ENCODE results near the gene FIGLA.

Gene FIGLA

GRCh38 chr2:70771446-70771845, 19.0 kb downstream of the FIGLA start:
- H3K36me3 ChIP-seq (ENCODE audit: control insufficient read depth, insufficient read depth, low read length, severe bottlenecking) = no peaks in the 10 kb centered on the region
- H3K9ac ChIP-seq (ENCODE audit: low read length) = no peak overlapping the region
- peaks cover 74% of the 10 kb centered on the region for H3K27me3 ChIP-seq (replicated peaks; ENCODE audit: control insufficient read depth, insufficient read depth, low read length)
- H3K9me3 ChIP-seq (ENCODE audit: control insufficient read depth, low read length) = no peaks in the 10 kb centered on the region
- peaks cover 5% of the 10 kb centered on the region for H3K4me1 ChIP-seq (ENCODE audit: control insufficient read depth, insufficient read depth, low read length)
- no peak overlapping the region for H3K4me3 ChIP-seq (ENCODE audit: low read length)
- no peak for DNase-seq (ENCODE audit: low read depth)

DNA sequence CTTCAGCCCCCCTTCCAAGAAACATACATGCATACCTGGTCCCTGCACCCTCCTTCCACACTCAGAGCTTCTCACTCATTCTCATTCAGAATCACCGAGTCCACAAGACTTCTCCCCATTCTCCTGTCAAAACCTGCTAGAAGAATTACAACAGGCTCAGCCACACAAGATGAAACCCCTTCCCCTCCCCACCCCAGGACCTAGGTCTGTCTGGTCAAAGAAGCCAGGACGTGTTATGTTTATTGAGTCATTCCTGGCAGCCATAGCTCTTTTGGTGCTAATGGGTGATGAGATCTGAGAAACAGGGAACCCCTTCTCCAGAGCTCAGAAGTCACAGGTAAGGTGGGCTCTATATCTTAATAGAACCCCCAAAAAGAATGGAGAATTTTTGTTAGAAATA, 21.0 kb downstream of the FIGLA start:
- Histone ChIP-seq H3K9me3 (ENCODE audit: control insufficient read depth, low read length) (no peaks in the 10 kb centered on the region), H3K4me1 (ENCODE audit: control insufficient read depth, insufficient read depth, low read length) (peaks cover 5% of the 10 kb centered on the region), H3K4me3 (ENCODE audit: low read length) (no peak overlapping the region), H3K9ac (ENCODE audit: low read length) (no peak overlapping the region), H3K36me3 (ENCODE audit: control insufficient read depth, insufficient read depth, low read length, severe bottlenecking) (no peaks in the 10 kb centered on the region), H3K27me3 (replicated peaks; ENCODE audit: control insufficient read depth, insufficient read depth, low read length) (peaks cover 81% of the 10 kb centered on the region)
- no peak for DNase-seq (ENCODE audit: low read depth)

DNA sequence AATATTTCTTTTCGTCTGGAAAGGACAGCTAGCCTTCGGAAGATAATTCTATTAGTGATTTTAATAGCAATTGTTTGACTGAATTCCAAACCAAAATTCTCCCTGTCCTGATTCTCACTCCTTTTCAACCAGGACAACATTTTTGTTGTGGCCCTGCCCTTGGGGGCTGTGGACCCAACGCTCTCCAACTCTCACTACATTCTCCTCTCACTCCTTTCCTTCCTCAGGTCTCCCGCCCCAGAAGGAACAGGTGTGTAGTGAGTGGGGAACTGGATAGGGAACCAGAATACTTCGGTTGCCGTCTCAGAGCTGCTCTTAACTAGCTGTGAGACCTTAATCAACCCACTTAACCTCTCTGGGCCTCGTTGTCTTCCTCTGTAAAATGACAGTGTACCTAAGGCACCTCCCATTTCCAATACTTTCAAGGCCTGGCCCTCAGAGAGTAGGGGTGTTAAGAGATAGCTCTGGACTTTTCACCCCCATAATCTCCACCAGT, 21.8 kb downstream of the FIGLA start:
- peaks cover 77% of the 10 kb centered on the region for H3K27me3 ChIP-seq (replicated peaks; ENCODE audit: control insufficient read depth, insufficient read depth, low read length)
- H3K9ac ChIP-seq (ENCODE audit: low read length) = no peak overlapping the region
- DNase-seq (ENCODE audit: low read depth) = no peak
- H3K4me3 ChIP-seq (ENCODE audit: low read length) = no peak overlapping the region
- H3K9me3 ChIP-seq (ENCODE audit: control insufficient read depth, low read length) = no peaks in the 10 kb centered on the region
- H3K36me3 ChIP-seq (ENCODE audit: control insufficient read depth, insufficient read depth, low read length, severe bottlenecking) = no peaks in the 10 kb centered on the region
- peaks cover 5% of the 10 kb centered on the region for H3K4me1 ChIP-seq (ENCODE audit: control insufficient read depth, insufficient read depth, low read length)

DNA sequence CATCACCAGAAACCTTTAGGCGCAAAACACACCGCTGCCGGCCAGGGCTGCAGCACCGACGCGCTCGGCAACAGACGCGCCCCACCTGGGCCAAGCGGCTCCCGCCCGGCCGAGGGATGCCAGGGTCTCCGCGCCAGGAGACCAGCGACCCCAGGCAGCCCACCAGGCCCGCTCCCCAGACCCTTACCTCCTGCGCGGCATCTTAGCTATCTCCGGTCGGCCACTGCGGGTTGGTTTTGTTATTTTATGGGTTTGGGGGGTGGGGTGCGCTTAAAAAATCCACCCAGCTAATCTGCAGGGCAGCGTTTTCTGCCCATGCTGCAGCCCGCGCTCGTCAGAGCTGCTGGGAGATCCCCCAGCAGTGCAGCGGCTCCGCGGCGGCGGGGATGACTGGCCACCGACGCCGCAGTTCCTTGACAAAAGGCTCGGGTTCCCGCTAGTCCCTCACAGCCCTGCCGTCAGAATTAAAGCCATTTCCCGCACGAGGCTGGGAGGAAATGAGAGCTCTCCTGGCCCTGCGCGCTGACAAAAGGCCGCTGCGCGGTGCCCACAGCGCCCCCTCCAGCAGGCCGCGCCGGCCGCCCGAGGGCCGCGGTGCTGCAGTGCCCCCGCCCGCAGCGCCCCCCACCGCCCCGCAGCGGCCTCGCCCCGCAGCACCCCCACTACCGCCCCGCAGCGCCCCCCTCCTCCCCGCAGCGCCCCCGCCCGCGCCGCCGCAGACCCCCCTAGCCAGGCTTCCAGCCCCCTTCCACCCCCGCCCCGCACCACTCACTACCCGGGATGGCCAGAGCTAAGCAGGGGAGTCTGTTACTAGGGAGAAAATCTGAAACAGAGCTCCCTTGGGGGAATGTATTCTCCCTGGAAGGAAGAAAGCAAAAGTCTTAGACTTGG, 22.5 kb downstream of the FIGLA start, which contains the start of gene ADD2:
TSS of gene ADD2 (minus strand) at position 502 of the 891 bp plus-strand sequence. CDS start 61,792 bp downstream, outside the sequence.
- Histone ChIP-seq H3K27me3 (replicated peaks; ENCODE audit: control insufficient read depth, insufficient read depth, low read length) (peaks cover 72% of the 10 kb centered on the region), H3K4me3 (ENCODE audit: low read length) (peak within 1 kb of the TSS; percentile 69), H3K9me3 (ENCODE audit: control insufficient read depth, low read length) (no peaks in the 10 kb centered on the region), H3K9ac (ENCODE audit: low read length) (no peak within 1 kb of the TSS), H3K4me1 (ENCODE audit: control insufficient read depth, insufficient read depth, low read length) (peaks cover 5% of the 10 kb centered on the region), H3K36me3 (ENCODE audit: control insufficient read depth, insufficient read depth, low read length, severe bottlenecking) (no peaks in the 10 kb centered on the region)
- DNase-seq (ENCODE audit: low read depth) = peak; percentile 24

DNA sequence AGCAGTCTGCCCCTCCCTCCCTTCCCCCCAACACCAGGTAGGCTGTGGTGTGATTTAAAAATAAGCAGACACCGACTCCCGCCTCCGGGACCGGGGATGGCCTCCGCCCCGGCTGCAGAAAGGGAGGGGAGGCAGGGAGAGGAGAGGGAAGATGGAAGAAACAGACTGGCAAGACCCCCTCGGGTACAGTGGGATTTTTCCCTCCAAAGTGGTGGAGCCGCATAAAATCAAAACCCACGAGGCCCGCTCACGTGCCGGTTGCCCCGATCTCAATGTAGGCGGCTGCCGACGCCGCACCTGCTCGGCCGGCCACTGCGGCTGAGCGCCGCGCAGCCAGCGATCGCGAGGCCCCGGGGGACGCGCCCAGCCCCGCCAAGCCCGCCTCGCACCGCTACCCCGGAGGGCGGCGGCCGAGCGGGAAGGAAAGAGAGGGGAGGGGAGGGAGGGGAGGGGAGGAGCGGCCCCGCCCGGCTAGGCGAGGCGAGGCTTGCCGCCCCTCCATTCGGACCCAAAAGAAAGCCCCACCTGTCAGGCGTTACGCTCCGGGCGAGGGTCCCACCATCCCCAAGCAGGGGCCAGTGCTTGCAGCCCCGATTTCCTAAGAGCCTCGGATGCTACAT, 23.3 kb downstream of the FIGLA start:
- Histone ChIP-seq H3K9ac (ENCODE audit: low read length) (no peak overlapping the region), H3K9me3 (ENCODE audit: control insufficient read depth, low read length) (no peaks in the 10 kb centered on the region), H3K27me3 (replicated peaks; ENCODE audit: control insufficient read depth, insufficient read depth, low read length) (peaks cover 66% of the 10 kb centered on the region), H3K4me3 (ENCODE audit: low read length) (peak overlapping the region; percentile 69), H3K36me3 (ENCODE audit: control insufficient read depth, insufficient read depth, low read length, severe bottlenecking) (no peaks in the 10 kb centered on the region), H3K4me1 (ENCODE audit: control insufficient read depth, insufficient read depth, low read length) (peaks cover 5% of the 10 kb centered on the region)
- DNase-seq (ENCODE audit: low read depth) = no peak

DNA sequence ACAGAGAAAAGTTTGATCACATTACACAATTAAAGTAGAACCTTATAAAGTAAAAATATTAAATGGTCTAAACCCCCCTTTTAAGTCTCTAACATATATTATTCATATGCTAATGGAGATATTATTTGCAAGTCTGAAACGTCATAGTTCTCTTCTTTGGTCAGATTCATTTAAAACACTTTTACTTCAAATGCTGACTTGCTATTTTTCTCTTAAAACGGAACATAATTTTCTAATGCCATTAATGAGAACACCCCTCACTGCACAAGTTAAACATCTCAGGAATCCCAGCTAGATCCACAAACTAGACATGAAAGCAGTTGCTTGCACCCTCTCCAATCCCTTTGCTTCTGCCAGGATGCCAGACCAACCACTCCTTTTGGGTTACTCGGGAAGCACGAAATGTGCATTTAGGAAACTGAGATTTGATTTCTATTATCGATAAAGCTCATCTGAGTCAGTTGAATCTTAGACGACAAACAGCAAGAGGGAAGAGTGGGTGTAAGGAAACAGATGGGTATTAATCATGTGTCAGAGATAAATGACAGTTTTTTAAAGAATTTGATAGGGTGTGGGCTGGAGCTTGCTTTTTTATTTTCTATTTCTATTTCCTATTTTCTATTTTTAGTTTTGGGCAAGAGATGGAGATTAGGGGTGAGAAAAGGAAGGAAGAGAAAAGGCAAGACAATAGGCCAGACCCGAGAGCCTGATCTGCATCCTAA, 23.9 kb downstream of the FIGLA start:
- Histone ChIP-seq H3K27me3 (replicated peaks; ENCODE audit: control insufficient read depth, insufficient read depth, low read length) (peaks cover 59% of the 10 kb centered on the region), H3K4me1 (ENCODE audit: control insufficient read depth, insufficient read depth, low read length) (peaks cover 5% of the 10 kb centered on the region), H3K4me3 (ENCODE audit: low read length) (peak overlapping the region; percentile 41), H3K36me3 (ENCODE audit: control insufficient read depth, insufficient read depth, low read length, severe bottlenecking) (no peaks in the 10 kb centered on the region), H3K9me3 (ENCODE audit: control insufficient read depth, low read length) (no peaks in the 10 kb centered on the region), H3K9ac (ENCODE audit: low read length) (no peak overlapping the region)
- no peak for DNase-seq (ENCODE audit: low read depth)

GRCh38 chr2:70765507-70765906, 24.9 kb downstream of the FIGLA start:
- H3K36me3 ChIP-seq (ENCODE audit: control insufficient read depth, insufficient read depth, low read length, severe bottlenecking) = no peaks in the 10 kb centered on the region
- H3K4me3 ChIP-seq (ENCODE audit: low read length) = no peak overlapping the region
- no peaks in the 10 kb centered on the region for H3K9me3 ChIP-seq (ENCODE audit: control insufficient read depth, low read length)
- peaks cover 54% of the 10 kb centered on the region for H3K27me3 ChIP-seq (replicated peaks; ENCODE audit: control insufficient read depth, insufficient read depth, low read length)
- DNase-seq (ENCODE audit: low read depth) = no peak
- no peak overlapping the region for H3K9ac ChIP-seq (ENCODE audit: low read length)
- H3K4me1 ChIP-seq (ENCODE audit: control insufficient read depth, insufficient read depth, low read length) = peaks cover 5% of the 10 kb centered on the region

- H3K36me3 ChIP-seq (ENCODE audit: control insufficient read depth, insufficient read depth, low read length, severe bottlenecking) = no peaks in the 10 kb centered on the region
- H3K4me3 ChIP-seq (ENCODE audit: low read length) = no peak overlapping the region
- DNase-seq (ENCODE audit: low read depth) = no peak
- H3K4me1 ChIP-seq (ENCODE audit: control insufficient read depth, insufficient read depth, low read length) = no peaks in the 10 kb centered on the region
- H3K9me3 ChIP-seq (ENCODE audit: control insufficient read depth, low read length) = no peaks in the 10 kb centered on the region
- H3K27me3 ChIP-seq (replicated peaks; ENCODE audit: control insufficient read depth, insufficient read depth, low read length) = peaks cover 41% of the 10 kb centered on the region
- no peak overlapping the region for H3K9ac ChIP-seq (ENCODE audit: low read length)
Measured at GRCh38 chr2:70759446-70759845, 31.0 kb downstream of the FIGLA start.

- no peaks in the 10 kb centered on the region for H3K9me3 ChIP-seq (ENCODE audit: control insufficient read depth, low read length)
- no peak overlapping the region for H3K9ac ChIP-seq (ENCODE audit: low read length)
- peaks cover 50% of the 10 kb centered on the region for H3K27me3 ChIP-seq (replicated peaks; ENCODE audit: control insufficient read depth, insufficient read depth, low read length)
- DNase-seq (ENCODE audit: low read depth) = no peak
- no peaks in the 10 kb centered on the region for H3K36me3 ChIP-seq (ENCODE audit: control insufficient read depth, insufficient read depth, low read length, severe bottlenecking)
- no peak overlapping the region for H3K4me3 ChIP-seq (ENCODE audit: low read length)
- H3K4me1 ChIP-seq (ENCODE audit: control insufficient read depth, insufficient read depth, low read length) = no peaks in the 10 kb centered on the region
Measured at GRCh38 chr2:70757966-70758365, 32.5 kb downstream of the FIGLA start.

DNA sequence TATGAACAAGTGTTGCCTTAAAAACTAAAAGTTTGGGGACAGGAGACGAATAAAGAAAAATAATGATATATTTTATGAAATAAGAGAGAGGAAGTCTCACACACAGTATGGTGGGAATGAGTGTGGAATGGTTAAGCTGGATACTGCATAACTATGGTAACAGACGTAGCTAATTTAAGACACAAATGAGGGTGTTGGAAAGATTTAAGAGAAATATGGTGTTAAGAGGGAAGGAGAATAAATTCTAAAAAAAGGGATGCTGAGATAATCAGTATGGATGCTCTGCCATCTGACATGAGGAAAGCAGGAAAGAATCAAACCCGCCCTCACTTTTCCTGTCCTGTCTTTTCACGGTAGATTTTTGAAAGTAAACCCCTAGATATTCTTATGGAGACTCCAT, 33.1 kb downstream of the FIGLA start:
- peaks cover 56% of the 10 kb centered on the region for H3K27me3 ChIP-seq (replicated peaks; ENCODE audit: control insufficient read depth, insufficient read depth, low read length)
- H3K9me3 ChIP-seq (ENCODE audit: control insufficient read depth, low read length) = no peaks in the 10 kb centered on the region
- H3K4me3 ChIP-seq (ENCODE audit: low read length) = no peak overlapping the region
- no peak overlapping the region for H3K9ac ChIP-seq (ENCODE audit: low read length)
- H3K4me1 ChIP-seq (ENCODE audit: control insufficient read depth, insufficient read depth, low read length) = no peaks in the 10 kb centered on the region
- no peaks in the 10 kb centered on the region for H3K36me3 ChIP-seq (ENCODE audit: control insufficient read depth, insufficient read depth, low read length, severe bottlenecking)
- no peak for DNase-seq (ENCODE audit: low read depth)

DNA sequence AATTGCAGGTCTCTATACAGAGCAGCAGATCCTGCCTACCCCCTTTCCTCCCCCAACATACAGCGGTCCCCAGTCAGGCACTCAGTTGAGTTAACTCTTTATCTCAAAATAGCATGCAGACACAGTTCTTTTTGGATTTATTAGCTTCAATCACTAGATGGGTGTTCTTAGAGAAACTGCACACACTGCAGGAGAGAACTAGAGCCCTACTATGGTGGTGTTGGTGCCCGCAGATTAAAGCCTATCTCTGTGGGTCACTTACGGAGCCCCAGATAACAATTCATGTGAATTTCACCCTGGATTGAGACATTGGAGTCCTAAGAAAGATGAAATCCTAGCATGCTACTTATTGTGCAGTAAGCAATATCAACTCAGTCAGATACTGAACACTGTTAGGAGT, 34.3 kb downstream of the FIGLA start:
- Histone ChIP-seq H3K9me3 (ENCODE audit: control insufficient read depth, low read length) (no peaks in the 10 kb centered on the region), H3K36me3 (ENCODE audit: control insufficient read depth, insufficient read depth, low read length, severe bottlenecking) (no peaks in the 10 kb centered on the region), H3K27me3 (replicated peaks; ENCODE audit: control insufficient read depth, insufficient read depth, low read length) (peaks cover 57% of the 10 kb centered on the region), H3K4me1 (ENCODE audit: control insufficient read depth, insufficient read depth, low read length) (no peaks in the 10 kb centered on the region), H3K4me3 (ENCODE audit: low read length) (no peak overlapping the region), H3K9ac (ENCODE audit: low read length) (no peak overlapping the region)
- DNase-seq (ENCODE audit: low read depth) = no peak
